Vagina (tissue), 2 donors: Measurements from ENCODE around the gene RAB34. TPM values are rescaled to one million over a fixed set of nuclear protein-coding genes. Genes with fewer than 3 reads are reported as not detected.

ENCODE experiments used
- DNase-seq, 2 donors: peaks; one replicate each; pipeline ENCODE4 v3.0.0-alpha.2; 2017; ENCODE audit errors: extremely low spot score in 2 of 2
- H3K27ac ChIP-seq: fragments of 200-600 bp; sonication (generic); one replicate; pipeline ENCODE4 v1.5.1; 2019
- H3K27me3 ChIP-seq: fragments of 200-600 bp; sonication (generic); one replicate; pipeline ENCODE4 v1.5.1; 2019
- H3K36me3 ChIP-seq, 2 donors: fragments of 200-600 bp; sonication (generic); one replicate each; pipeline ENCODE4 v1.5.1; 2017 to 2019
- H3K4me1 ChIP-seq: fragments of 200-600 bp; sonication (generic); one replicate; pipeline ENCODE4 v1.5.1; 2019
- H3K4me3 ChIP-seq, 2 donors: fragments of 200-600 bp; sonication (generic); 1 replicate in 1 of 2; 2 replicates in 1 of 2; pipeline ENCODE4 v1.5.1; 2016 to 2019
- H3K9me3 ChIP-seq: fragments of 200-600 bp; sonication (generic); one replicate; pipeline ENCODE4 v1.5.1; 2019
- POLR2A ChIP-seq, 2 donors: fragments of 450-650 bp; IDR thresholded peaks; one replicate each; pipeline ENCODE4 v1.6.1; 2017; ENCODE audit warnings: antibody characterized with exemption in 2 of 2, mild to moderate bottlenecking in 2 of 2, moderate library complexity in 2 of 2
- POLR2AphosphoS5 ChIP-seq, 2 donors: sonication (generic); formaldehyde crosslinking; IDR thresholded peaks; one replicate each; pipeline ENCODE4 v1.9.0; 2017; ENCODE audit warnings: antibody characterized with exemption in 2 of 2, mild to moderate bottlenecking in 2 of 2, low read depth in 1 of 2; ENCODE audit not compliant: insufficient read depth in 1 of 2
- intact Hi-C: fragments of 100-400 bp; cut with DNase I; formaldehyde crosslinking; loops from one replicate; pipeline ENCODE4 v1.15.1; 2023
- total RNA-seq: library from RNA; depleted of rRNA; stranded (reverse); fragments of >200 nt; gene quantifications from one replicate; pipeline ENCODE4 v1.2.3, GENCODE V29; 2016
- TF ChIP-seq, protein P1 (sequence below), 3 experiments: fragments of 450-650 bp in 2 of 3; fragments of 200-600 bp in 1 of 3; sonication (generic) in 1 of 3; IDR thresholded peaks; one replicate each; pipeline ENCODE4 v1.5.1; 2017 to 2019; ENCODE audit warnings: antibody characterized with exemption in 3 of 3, mild to moderate bottlenecking in 2 of 3, moderate library complexity in 2 of 3

The RAB34 gene, protein sequence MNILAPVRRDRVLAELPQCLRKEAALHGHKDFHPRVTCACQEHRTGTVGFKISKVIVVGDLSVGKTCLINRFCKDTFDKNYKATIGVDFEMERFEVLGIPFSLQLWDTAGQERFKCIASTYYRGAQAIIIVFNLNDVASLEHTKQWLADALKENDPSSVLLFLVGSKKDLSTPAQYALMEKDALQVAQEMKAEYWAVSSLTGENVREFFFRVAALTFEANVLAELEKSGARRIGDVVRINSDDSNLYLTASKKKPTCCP
- total RNA-seq, result 195 TPM

DNA sequence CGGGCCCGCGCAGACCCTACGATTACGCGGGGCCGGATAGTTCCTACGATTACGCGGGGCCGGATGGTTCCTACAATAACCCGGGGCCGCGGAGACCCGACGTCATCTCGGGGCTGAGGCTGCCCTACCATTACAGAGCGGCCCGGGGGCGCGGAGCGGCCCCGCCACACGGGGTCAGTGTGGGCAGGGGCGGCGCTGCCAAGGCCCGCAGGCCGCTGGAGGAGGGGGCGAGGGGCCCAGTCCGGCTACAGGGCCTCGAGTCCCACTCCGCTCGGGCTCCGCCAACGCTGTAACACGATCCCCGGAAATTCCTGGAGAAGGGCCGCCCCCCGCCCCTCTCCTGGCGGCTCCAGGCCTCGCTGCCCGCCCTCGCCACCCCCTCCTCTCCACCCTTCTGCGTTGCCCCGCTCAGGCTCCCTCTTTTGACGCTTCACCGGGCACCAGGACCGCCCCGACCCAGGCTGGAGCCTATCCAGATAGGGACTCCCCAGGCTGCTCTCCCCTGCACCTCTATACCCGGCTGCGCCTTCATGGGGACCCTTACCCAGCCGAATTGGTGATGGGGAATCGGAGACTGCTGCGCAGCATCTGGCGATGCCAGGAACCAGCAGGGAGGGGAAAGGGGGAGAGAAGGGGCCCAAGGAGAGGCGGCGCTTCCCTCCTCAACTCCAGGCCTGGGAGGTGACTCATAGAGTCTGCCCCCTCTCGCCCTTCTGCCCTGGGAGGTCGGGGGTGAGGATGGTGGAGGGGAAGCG is at the start of gene RAB34:
TSS of gene RAB34 (minus strand) at position 291 of the 755 bp plus-strand sequence. CDS start 602 bp downstream, outside the sequence.
- intact Hi-C loops, result no loop called here
- peak within 1 kb of the TSS; percentile 75 to 91 for H3K4me3 ChIP-seq
- peak within 1 kb of the TSS; percentile 93 for H3K27ac ChIP-seq
- peaks cover 62% of the 10 kb centered on the region for H3K4me1 ChIP-seq
- peaks cover 0 to 25% of the 10 kb centered on the region in 2 donors for H3K36me3 ChIP-seq
- H3K27me3 ChIP-seq, result no peaks in the 10 kb centered on the region
- TF ChIP-seq, protein P1, sequence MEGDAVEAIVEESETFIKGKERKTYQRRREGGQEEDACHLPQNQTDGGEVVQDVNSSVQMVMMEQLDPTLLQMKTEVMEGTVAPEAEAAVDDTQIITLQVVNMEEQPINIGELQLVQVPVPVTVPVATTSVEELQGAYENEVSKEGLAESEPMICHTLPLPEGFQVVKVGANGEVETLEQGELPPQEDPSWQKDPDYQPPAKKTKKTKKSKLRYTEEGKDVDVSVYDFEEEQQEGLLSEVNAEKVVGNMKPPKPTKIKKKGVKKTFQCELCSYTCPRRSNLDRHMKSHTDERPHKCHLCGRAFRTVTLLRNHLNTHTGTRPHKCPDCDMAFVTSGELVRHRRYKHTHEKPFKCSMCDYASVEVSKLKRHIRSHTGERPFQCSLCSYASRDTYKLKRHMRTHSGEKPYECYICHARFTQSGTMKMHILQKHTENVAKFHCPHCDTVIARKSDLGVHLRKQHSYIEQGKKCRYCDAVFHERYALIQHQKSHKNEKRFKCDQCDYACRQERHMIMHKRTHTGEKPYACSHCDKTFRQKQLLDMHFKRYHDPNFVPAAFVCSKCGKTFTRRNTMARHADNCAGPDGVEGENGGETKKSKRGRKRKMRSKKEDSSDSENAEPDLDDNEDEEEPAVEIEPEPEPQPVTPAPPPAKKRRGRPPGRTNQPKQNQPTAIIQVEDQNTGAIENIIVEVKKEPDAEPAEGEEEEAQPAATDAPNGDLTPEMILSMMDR (IDR thresholded peaks at IDR 0.05), result no peak
- TF ChIP-seq POLR2AphosphoS5 (IDR thresholded peaks at IDR 0.05; ENCODE audit: insufficient read depth in 1 of 2, low read depth in 1 of 2), result peak in 1 of 2 donors; percentile 89
- TF ChIP-seq POLR2A (IDR thresholded peaks at IDR 0.05), result peak in 1 of 2 donors; percentile 61
- DNase-seq, result no peak
- no peaks in the 10 kb centered on the region for H3K9me3 ChIP-seq

DNA sequence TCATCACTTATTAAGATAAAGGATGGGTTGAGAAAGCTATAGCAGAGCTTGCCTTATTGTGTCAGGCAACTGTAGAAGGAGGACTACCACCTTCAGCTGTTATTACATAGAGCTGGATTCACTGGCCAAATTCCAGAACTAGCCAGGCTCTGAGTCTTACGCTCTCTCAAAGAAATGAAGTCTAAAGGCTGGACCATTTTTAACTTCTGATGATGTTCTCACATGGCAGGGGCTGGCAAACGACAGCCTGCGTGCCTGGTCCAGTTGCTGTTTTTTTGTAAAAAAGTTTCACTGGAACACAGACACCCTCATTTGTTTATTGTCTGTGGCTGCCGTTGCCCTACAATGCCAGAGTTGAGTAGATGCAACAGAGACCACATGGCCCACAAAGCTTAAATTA is 47.4 kb upstream of the RAB34 start:
- Histone ChIP-seq H3K4me3 (no peak overlapping the region), H3K27ac (no peak overlapping the region), H3K27me3 (no peaks in the 10 kb centered on the region), H3K4me1 (no peaks in the 10 kb centered on the region), H3K9me3 (no peaks in the 10 kb centered on the region), H3K36me3 (peaks cover 0 to 10% of the 10 kb centered on the region in 2 donors)
- TF ChIP-seq, protein P1 (IDR thresholded peaks at IDR 0.05), result no peak
- no peak for TF ChIP-seq POLR2AphosphoS5 (IDR thresholded peaks at IDR 0.05; ENCODE audit: insufficient read depth in 1 of 2, low read depth in 1 of 2)
- TF ChIP-seq POLR2A (IDR thresholded peaks at IDR 0.05), result no peak
- intact Hi-C loops, result no loop called here
- DNase-seq, result no peak

DNA sequence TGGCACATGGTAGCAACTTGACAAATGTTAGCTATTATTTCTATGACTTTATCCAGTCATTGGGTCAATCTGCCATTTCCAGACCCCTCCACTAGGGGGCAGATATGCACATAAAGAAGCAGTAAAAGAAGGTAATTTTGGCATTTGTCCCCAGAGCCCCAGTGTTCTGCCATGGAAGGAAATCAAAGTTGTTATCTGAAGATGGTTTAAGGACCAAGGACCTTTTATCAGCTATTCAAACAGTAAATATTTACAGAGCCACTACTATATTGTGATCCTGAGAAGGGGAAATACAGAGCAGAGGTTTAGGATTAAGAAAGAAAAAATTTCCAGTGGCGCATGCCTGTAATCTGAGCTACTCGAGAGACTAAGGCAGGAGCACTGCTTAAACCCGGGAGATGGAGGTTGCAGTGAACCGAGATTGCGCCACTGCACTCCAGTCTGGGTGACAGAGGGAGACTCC is 46.2 kb upstream of the RAB34 start:
- Histone ChIP-seq H3K27me3 (no peaks in the 10 kb centered on the region), H3K27ac (no peak overlapping the region), H3K9me3 (no peaks in the 10 kb centered on the region), H3K36me3 (peaks cover 0 to 21% of the 10 kb centered on the region in 2 donors), H3K4me3 (no peak overlapping the region), H3K4me1 (no peaks in the 10 kb centered on the region)
- TF ChIP-seq POLR2AphosphoS5 (IDR thresholded peaks at IDR 0.05; ENCODE audit: insufficient read depth in 1 of 2, low read depth in 1 of 2) (peak in 1 of 2 donors; percentile 74), POLR2A (IDR thresholded peaks at IDR 0.05) (no peak)
- TF ChIP-seq, protein P1 (IDR thresholded peaks at IDR 0.05), result peak; percentile 79 to 89 (median 87)
- DNase-seq, result no peak
- intact Hi-C loops, result loop anchor here (5.0 kb wide), 1 partner anchor 133 kb away; the partner anchor contains the start of gene FLOT2

DNA sequence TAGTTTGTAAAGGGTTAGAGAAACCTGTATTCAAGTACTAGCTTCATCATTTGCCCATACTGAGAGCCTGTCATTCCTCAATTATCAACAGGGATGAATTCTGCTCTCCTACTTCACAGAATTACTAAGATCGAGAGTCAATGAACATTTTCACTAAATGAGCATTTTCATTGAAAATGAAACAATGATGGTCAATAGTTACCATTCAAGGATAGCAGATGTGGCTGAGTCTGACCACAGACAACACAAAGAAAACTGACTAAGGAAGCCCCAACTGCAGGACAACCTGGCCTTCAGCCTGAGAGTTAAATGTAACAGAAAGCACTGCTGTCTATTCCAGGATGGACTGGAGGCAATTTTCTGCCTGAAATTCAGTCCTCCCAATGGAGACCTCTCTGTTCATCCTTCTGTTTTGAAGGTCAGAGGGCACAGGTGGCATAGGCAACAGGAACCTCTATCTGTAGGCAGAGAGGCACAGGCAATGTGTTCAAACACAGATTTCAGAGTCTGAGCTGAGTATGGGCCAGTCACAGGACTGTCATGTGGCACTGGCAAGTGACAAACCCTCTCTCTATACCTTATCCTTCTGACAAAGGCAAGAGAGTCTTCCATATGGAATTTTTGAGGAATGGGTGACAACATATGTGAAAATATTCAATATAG is 45.6 kb upstream of the RAB34 start:
- Histone ChIP-seq H3K9me3 (no peaks in the 10 kb centered on the region), H3K27me3 (no peaks in the 10 kb centered on the region), H3K27ac (no peak overlapping the region), H3K4me1 (no peaks in the 10 kb centered on the region), H3K4me3 (no peak overlapping the region), H3K36me3 (peaks cover 0 to 27% of the 10 kb centered on the region in 2 donors)
- DNase-seq, result no peak
- intact Hi-C loops, result loop anchor here (5.0 kb wide), 1 partner anchor 134 kb away; the partner anchor contains the start of gene FLOT2
- TF ChIP-seq POLR2AphosphoS5 (IDR thresholded peaks at IDR 0.05; ENCODE audit: insufficient read depth in 1 of 2, low read depth in 1 of 2), result no peak
- TF ChIP-seq POLR2A (IDR thresholded peaks at IDR 0.05), result no peak
- TF ChIP-seq, protein P1 (IDR thresholded peaks at IDR 0.05), result no peak
